ENCODE data around the gene SLC39A11. TPM values are rescaled to one million over a fixed set of nuclear protein-coding genes. Genes with fewer than 3 reads are reported as not detected.

SLC39A11 gene
- total RNA-seq, 1 experiment from 2014 or later, result 18.9 TPM

- ATAC-seq (no peak), DNase-seq (ENCODE audit: low spot score) (no peak)
- Mint-ChIP-seq H3K4me1 (peaks cover 30% of the 10 kb centered on the region), H3K36me3 (no peaks in the 10 kb centered on the region), H3K27me3 (ENCODE audit: low read depth) (peaks cover 6% of the 10 kb centered on the region), H3K4me3 (no peak overlapping the region), H3K9me3 (peaks cover 15% of the 10 kb centered on the region), H3K27ac (no peak overlapping the region)
- ChIA-PET POLR2A (no interaction called here), CTCF (interaction anchor here (0.6 kb wide), 1 partner anchor 17 kb away, joined by 4 read pairs; no protein-coding TSS in a partner anchor)
- TF ChIP-seq E2F1 (CRISPR knock-in tag; IDR thresholded peaks at IDR 0.05) (no peak), ZNF232 (CRISPR knock-in tag; IDR thresholded peaks at IDR 0.05) (no peak), FOXK1 (CRISPR knock-in tag; IDR thresholded peaks at IDR 0.05) (no peak), ZNF121 (CRISPR knock-in tag; IDR thresholded peaks at IDR 0.05) (no peak), MLX (CRISPR knock-in tag; IDR thresholded peaks at IDR 0.05) (no peak), ATF3 (CRISPR knock-in tag; conservative IDR thresholded peaks at IDR 0.05) (no peak), CTCF (IDR thresholded peaks at IDR 0.05) (no peak), SP1 (CRISPR knock-in tag; conservative IDR thresholded peaks at IDR 0.05) (no peak), ERG (CRISPR knock-in tag; IDR thresholded peaks at IDR 0.05) (no peak), ZNF532 (CRISPR knock-in tag; IDR thresholded peaks at IDR 0.05; ENCODE audit: borderline replicate concordance) (no peak), GRHL2 (CRISPR knock-in tag; IDR thresholded peaks at IDR 0.05; ENCODE audit: insufficient replicate concordance, severe bottlenecking) (no peak), ZNF281 (CRISPR knock-in tag; IDR thresholded peaks at IDR 0.05) (no peak), CREB1 (CRISPR knock-in tag; IDR thresholded peaks at IDR 0.05) (no peak), ZNF138 (CRISPR knock-in tag; conservative IDR thresholded peaks at IDR 0.05) (no peak), EMX1 (CRISPR knock-in tag; IDR thresholded peaks at IDR 0.05) (no peak)
Observed at GRCh38 chr17:72606656-72607055, 485.8 kb downstream of the SLC39A11 start.
